Smooth muscle cell of the brain vasculature (primary cell): ENCODE measurements around the gene TSPAN33.
"Not testable (repeated sequence)": the region's sequence is repeated elsewhere in the genome, so short reads cannot be mapped to it uniquely, and the experiment has no call there.

Experiments used
- DNase-seq: peaks from one replicate; pipeline ENCODE4 v3.0.0-alpha.2; 2012; ENCODE audit warnings: low read depth, low spot score

Gene TSPAN33

DNA sequence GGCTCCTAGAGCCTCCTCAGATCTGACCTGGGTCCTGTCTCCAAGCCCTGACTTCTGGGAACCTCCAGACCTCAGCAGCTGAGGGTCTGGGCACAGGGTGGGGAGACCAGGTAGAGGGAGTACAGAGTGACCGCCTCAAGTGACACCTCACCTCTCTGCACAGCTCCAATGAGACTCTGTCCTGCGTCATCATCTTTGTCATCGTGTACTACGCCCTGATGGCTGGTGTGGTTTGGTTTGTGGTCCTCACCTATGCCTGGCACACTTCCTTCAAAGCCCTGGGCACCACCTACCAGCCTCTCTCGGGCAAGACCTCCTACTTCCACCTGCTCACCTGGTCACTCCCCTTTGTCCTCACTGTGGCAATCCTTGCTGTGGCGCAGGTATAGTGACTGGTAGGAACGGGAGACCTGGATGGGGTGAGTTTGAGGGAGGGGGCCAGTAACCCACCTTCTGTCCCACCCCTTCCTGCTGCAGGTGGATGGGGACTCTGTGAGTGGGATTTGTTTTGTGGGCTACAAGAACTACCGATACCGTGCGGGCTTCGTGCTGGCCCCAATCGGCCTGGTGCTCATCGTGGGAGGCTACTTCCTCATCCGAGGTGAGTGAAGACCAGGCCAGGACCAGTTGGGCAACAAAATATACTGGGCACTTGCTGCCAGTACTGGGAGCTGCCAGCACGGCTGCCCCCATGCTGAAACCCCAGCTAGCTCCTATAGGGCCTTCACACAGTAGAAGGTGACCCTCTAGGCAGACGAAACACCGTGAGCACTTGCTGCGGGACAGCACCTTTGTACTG lies 61.7 kb downstream of the TSPAN33 start:
- no peak for DNase-seq

DNA sequence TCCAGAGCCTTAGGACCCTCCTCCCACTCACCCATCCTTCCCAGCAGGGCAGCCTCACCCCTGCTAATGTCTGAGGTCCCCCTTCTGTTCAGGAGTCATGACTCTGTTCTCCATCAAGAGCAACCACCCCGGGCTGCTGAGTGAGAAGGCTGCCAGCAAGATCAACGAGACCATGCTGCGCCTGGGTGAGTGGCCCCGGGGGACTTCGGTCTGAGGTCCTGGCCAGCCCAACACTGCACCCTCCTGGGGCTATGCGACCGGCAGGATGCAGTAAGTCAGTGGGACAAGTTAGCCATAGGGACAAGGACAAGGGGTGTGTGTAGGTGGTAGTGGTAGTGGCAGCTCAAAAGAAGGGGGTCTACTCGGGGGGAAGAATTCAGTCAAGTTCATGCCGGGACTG lies 64.2 kb downstream of the TSPAN33 start:
- no peak for DNase-seq

DNA sequence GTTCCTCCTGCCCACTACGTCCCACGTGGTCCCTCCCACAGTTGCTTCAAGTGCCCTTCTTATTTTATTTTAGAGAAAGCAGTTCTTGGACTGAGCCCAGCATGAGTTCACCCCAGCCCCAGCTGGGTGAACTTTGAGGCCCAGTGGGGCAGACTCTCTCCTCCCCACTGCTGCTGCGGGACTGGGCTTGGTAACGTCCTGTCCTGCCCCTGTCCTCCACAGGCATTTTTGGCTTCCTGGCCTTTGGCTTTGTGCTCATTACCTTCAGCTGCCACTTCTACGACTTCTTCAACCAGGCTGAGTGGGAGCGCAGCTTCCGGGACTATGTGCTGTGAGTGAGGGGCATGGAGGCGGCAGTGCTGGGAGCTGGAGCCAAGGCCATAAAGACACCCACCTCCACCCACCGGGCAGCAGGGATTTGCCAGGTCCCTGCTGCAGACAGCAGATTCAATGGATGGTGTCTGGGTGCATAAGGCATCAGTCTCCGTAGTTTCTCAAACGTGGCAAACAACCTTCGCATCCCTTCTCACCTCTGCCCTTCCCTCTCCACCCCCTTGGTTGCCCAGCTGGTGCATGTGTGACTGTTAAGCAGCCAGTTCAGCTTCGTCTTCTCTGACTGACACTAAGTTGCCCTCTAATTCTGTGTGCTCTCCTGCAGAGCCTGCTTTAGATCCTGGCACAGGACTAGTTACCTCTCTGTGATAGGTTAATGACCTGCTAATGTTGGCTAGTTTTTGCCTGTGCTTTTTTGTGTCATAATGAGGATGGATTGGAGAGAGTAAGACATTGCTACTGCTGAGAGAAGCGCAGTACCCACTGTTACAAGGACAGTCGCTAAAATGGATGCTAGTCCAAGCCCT lies 64.8 kb downstream of the TSPAN33 start:
- no peak for DNase-seq

DNA sequence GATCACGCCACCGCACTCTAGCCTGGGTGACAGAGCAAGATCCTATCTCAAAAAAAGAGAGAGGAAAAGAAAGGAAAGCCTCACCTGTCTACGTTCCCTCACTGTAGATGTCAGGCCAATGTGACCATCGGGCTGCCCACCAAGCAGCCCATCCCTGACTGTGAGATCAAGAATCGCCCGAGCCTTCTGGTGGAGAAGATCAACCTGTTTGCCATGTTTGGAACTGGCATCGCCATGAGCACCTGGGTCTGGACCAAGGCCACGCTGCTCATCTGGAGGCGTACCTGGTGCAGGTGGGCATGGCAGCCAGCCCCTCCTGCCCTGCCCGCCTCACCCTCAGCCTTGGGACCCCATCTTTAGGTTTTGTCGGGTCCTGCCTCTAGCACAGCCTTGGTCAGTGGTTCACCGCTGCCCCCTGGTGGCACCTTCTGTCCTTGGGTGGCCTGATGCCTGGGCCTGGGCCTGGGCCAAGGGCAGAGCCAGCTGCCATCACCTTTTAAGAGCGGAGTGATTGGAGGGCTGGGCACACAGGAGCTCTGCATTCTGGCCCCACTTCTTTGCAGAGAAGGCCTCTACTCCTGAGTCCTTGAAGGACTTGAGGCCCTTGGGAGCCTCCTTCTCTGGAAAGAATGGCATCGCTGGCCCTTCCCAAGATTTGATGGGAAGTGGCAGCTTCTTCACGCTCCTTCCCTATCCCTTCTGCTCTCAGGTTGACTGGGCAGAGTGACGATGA lies 65.9 kb downstream of the TSPAN33 start:
- no peak for DNase-seq

DNA sequence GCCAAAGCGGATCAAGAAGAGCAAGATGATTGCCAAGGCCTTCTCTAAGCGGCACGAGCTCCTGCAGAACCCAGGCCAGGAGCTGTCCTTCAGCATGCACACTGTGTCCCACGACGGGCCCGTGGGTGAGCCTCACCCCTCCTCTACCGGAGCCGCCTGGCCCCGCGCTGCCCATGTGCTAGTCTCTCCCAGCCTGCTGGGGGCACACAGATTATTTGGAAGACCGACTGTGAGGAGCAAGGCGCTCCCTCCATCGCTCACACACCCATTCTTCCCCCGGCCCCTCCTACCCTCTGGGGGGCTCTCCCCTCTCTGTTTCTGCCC lies 66.4 kb downstream of the TSPAN33 start:
- no peak for DNase-seq

DNA sequence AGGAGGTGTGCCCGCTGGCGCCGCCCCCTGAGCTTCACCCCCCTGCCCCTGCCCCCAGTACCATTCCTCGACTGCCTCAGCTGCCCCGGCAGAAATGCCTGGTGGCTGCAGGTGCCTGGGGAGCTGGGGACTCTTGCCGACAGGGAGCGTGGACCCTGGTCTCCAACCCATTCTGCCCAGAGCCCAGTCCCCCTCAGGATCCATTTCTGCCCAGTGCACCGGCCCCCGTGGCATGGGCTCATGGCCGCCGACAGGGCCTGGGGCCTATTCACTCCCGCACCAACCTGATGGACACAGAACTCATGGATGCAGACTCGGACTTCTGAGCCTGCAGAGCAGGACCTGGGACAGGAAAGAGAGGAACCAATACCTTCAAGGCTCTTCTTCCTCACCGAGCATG lies 67.6 kb downstream of the TSPAN33 start:
- no peak for DNase-seq

DNA sequence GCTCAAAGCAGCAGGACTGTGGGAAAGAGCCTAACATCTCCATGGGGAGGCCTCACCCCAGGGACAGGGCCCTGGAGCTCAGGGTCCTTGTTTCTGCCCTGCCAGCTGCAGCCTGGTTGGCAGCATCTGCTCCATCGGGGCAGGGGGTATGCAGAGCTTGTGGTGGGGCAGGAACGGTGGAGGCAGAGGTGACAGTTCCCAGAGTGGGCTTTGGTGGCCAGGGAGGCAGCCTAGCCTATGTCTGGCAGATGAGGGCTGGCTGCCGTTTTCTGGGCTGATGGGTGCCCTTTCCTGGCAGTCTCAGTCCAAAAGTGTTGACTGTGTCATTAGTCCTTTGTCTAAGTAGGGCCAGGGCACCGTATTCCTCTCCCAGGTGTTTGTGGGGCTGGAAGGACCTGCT lies 68.1 kb downstream of the TSPAN33 start:
- no peak for DNase-seq

DNA sequence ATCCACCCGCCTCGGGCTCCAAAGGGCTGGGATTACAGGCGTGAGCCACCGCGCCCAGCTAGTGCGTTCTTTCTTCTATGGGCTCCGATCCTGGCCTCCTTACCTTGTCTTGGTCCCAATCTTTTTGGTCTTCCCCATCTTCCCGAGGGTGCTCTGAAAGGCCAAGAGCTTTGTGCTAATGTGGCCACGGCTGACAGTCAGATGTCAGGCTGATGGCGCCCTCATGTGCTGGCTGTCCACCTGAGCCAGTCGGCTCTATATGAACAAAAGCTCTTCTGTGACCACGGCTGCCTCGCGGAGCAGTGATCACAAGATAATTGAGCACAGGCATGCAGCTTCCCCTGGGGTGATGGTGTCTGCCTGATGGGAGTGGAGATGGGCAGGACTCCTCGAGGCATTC lies 69.3 kb downstream of the TSPAN33 start:
- DNase-seq, result no peak

DNA sequence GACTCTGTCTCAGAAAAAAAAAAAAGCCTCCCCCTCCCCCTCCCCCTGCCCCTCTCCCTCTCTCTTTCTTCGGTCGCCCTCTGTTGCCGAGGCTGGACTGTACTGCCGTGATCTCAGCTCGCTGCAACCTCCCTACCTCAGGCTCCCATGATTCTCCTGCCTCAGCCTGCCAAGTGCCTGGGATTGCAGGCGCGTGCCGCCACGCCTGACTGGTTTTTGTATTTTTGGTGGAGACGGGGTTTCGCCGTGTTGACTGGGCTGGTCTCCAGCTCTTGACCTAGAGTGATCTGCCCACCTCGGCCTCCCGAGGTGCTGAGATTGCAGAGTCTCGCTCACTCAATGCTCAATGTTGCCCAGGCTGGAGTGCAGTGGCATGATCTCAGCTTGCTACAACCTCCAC lies 71.2 kb downstream of the TSPAN33 start:
- not testable (repeated sequence) for DNase-seq

DNA sequence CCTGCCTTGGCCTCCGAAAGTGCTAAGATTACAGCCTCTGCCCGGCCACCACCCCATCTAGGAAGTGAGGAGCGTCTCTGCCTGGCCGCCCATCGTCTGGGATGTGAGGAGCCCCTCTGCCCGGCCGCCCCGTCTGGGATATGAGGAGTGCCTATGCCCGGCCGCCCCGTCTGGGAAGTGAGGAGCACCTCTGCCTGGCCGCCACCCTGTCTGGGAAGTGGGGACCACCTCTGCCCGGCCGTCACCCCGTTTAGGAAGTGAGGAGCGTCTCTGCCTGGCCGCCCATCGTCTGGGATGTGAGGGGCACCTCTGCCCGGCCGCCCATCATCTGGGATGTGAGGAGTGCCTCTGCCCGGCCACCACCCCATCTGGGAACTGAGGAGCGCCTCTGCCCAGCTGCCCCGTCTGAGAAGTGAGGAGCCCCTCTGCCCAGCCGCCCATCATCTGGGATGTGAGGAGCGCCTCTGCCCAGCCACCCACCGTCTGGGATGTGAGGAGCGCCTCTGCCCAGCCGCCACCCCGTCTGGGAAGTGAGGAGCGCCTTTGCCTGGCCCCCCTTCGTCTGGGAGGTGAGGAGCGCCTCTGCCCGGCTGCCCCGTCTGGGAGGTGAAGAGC lies 71.7 kb downstream of the TSPAN33 start:
- DNase-seq, result not testable (repeated sequence)

DNA sequence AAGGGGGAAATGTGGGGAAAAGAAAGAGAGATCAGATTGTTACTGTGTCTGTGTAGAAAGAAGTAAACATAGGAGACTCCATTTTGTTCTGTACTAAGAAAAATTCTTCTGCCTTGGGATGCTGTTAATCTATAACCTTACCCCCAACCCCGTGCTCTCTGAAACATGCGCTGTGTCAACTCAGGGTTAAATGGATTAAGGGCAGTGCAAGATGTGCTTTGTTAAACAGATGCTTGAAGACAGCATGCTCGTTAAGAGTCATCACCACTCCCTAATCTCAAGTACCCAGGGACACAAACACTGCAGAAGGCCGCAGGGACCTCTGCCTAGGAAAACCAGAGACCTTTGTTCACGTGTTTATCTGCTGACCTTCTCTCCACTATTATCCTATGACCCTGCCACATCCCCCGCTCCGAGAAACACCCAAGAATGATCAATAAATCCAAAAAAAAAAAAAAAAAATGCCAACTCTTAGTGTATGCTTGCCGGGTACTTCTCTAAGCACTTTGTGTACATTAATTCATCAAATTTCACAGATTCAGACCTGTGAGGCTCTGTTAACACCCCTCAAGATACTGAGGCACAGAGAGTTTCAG lies 72.4 kb downstream of the TSPAN33 start:
- not testable (repeated sequence) for DNase-seq

DNA sequence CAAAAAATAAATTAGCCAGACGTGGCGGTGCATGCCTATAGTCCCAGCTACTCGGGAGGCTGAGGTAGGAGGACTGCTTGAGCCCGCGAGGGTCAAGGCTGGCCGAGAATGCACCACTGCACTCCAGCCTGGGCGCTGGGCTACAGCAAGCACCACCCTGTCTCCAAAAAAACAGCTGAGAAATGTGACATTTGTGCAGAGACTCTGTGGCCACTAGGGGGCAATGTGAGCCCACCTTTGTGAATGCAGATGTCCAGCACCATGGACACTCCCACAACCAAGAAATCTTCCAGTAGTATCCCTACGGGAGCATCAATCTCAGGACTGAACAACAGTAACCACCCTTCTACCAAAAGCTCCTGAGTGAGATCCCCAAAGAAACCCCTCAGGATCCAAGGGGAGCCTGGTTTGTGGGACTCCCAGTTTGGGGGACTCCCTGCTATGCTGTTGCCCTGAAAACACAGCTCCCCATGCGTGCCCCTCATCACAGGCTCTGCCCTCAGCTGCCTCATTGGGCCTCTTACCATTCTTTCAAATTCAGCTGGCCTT lies 74.1 kb downstream of the TSPAN33 start:
- DNase-seq, result peak; percentile 59

DNA sequence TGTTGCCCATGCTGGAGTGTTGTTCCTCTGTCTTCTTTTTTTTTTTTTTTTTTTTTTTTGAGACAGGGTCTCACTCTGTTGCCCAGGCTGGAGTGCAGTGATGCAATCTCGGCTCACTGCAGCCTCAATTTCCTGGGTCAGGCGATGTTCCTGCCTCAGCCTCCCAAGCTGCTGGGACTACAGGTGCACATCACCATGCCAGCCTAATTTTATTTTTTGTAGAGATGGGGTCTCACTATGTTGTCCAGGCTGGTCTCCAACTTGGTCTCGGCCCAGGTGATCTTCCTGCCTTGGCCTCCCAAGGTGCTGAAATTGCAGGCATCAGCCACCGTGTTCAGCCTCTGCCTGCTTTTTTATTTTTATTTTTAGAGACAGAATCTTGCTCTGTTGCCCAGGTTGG lies 74.7 kb downstream of the TSPAN33 start:
- not testable (repeated sequence) for DNase-seq
